HUES64 (cell line): ENCODE data around the gene TEX28. TPM values are rescaled to one million over a fixed set of nuclear protein-coding genes. Genes with fewer than 3 reads are reported as not detected.
"Not testable (repeated sequence)": the region's sequence is repeated elsewhere in the genome, so short reads cannot be mapped to it uniquely, and the experiment has no call there.

ENCODE experiments used
- H3K27ac ChIP-seq: 2 replicates; pipeline ENCODE4 v1.7.0; 2013; ENCODE audit warnings: low read depth, low read length, inconsistent platforms
- H3K27me3 ChIP-seq: 2 replicates; pipeline ENCODE4 v1.6.1; 2013; ENCODE audit warnings: mild to moderate bottlenecking, low read length; ENCODE audit not compliant: insufficient read depth
- H3K36me3 ChIP-seq: 2 replicates; pipeline ENCODE4 v1.6.1; 2013; ENCODE audit warnings: mild to moderate bottlenecking, low read length; ENCODE audit not compliant: insufficient read depth
- H3K4me1 ChIP-seq: 2 replicates; pipeline ENCODE4 v1.6.1; 2013; ENCODE audit warnings: mild to moderate bottlenecking, low read length, moderate library complexity; ENCODE audit not compliant: insufficient read depth
- H3K4me3 ChIP-seq: 2 replicates; pipeline ENCODE4 v1.5.1; 2013; ENCODE audit warnings: mild to moderate bottlenecking, low read length, moderate library complexity
- H3K9ac ChIP-seq: 2 replicates; pipeline ENCODE4 v1.6.1; 2013; ENCODE audit warnings: mild to moderate bottlenecking, low read depth, low read length
- H3K9me3 ChIP-seq: 2 replicates; pipeline ENCODE4 v1.6.1; 2013; ENCODE audit warnings: low read depth, low read length; ENCODE audit not compliant: insufficient read depth
- WGBS: fragments of 150-250, 120-280 bp; methylation state at CpG from one replicate; pipeline ENCODE4 v1.1.7; 2013; ENCODE audit warnings: missing lambda C conversion rate; 5-methylcytosine and 5-hydroxymethylcytosine counted together
- polyA plus RNA-seq, 2 experiments: library from polyadenylated mRNA; stranded (reverse); fragments of 50-300 nt; gene quantifications; one replicate each; pipeline ENCODE4 v1.2.3, GENCODE V29; 2013

Gene TEX28
- not detected for polyA plus RNA-seq (2013, experiment 1 of 2)
- polyA plus RNA-seq (2013, experiment 2 of 2), result not detected

- Histone ChIP-seq H3K9ac (no peak within 1 kb of the TSS), H3K27ac (no peak within 1 kb of the TSS), H3K4me1 (no peaks in the 10 kb centered on the region), H3K9me3 (no peaks in the 10 kb centered on the region), H3K4me3 (no peak within 1 kb of the TSS), H3K27me3 (no peaks in the 10 kb centered on the region), H3K36me3 (no peaks in the 10 kb centered on the region)
- WGBS, result 95% methylated on average over 34 of the region's 39 CpGs
Measured at GRCh38 chrX:154294791-154295574, at the start of gene TEX28. Gene TEX28, minus strand, starts transcription at chrX:154295124. Its CDS starts 3,007 bp downstream, at chrX:154292117.

GRCh38 chrX:154343620-154344019 lies 48.7 kb upstream of the TEX28 start:
- not testable (repeated sequence) for H3K36me3 ChIP-seq, H3K27me3 ChIP-seq, H3K9me3 ChIP-seq, H3K4me1 ChIP-seq, H3K27ac ChIP-seq, H3K9ac ChIP-seq, H3K4me3 ChIP-seq
- WGBS, result no CpG with 5 or more reads among the region's 20 CpGs

GRCh38 chrX:154343063-154343462 lies 48.1 kb upstream of the TEX28 start:
- WGBS, result no CpG with 5 or more reads among the region's 16 CpGs
- H3K9ac ChIP-seq, H3K4me1 ChIP-seq, H3K27me3 ChIP-seq, H3K4me3 ChIP-seq, H3K9me3 ChIP-seq, H3K36me3 ChIP-seq, H3K27ac ChIP-seq: not testable (repeated sequence)

DNA sequence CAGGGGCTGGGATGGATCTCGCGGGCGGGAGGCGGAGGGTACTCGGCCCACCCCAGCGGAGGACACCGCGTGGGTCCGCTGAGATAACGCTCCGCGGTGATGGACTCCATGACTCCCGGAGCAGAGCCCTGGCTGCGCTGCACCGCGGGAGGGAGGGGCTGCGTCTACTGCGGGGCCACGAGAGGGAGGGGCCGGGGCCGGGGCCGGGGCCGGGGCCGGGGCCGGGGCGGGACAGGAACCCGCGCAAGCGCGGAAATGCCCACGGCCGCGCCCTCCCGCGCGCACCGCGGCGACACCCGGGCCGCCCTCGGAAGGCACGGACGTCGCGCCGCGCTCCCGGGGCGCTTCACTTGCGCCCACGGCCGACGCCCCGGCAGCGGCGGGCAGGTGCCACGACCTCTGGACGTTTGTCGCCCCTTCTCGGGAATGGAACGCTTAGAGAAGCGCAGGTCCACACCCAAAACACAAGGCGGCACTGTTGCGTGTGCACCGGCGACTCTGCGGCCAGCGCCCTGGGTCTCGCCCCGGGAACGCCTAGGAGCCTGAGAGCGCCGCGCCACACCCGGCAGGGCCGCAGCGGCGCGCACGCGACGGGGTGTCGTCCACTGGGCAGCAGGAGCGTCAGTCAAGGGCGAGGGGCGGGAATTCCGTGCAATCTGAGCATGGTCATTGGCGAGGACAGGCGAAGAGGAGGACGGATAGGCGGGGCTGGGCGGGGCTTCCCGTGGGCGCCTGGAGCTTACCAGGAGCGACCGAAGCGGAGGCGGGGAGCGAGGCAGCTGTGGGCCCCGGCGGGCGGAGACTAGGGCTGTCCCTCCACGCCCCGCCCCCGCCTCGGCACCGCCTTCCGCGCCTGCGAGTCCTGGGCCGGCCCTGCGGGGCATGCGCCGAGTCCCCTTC lies 46.7 kb upstream of the TEX28 start:
- not testable (repeated sequence) for H3K4me1 ChIP-seq, H3K36me3 ChIP-seq, H3K27me3 ChIP-seq, H3K27ac ChIP-seq, H3K4me3 ChIP-seq, H3K9ac ChIP-seq, H3K9me3 ChIP-seq
- WGBS, result no CpG with 5 or more reads among the region's 115 CpGs

DNA sequence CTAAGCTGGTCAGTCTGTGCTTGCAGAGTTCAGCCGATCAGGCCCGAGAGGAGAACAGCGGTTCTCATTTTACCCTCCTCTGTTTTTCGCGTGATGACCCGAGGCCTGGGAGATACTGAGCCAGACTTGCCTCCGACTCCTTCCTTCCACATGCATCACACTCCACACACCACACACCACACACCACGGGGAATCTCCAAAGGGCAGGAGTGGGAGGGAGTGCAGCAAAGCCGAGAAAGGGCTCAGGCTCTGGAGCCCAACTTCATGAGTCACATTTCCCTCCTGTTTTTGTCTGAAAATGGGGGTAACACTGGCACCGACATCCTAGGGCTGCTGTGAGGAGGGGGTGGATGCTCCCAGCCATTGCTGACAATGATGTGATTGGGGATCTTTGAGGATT lies 39.6 kb upstream of the TEX28 start:
- H3K9ac ChIP-seq, result no peak overlapping the region
- H3K27me3 ChIP-seq, result no peaks in the 10 kb centered on the region
- WGBS, result 73% methylated on average over 10 of the region's 10 CpGs
- no peaks in the 10 kb centered on the region for H3K36me3 ChIP-seq
- no peaks in the 10 kb centered on the region for H3K4me1 ChIP-seq
- no peak overlapping the region for H3K4me3 ChIP-seq
- H3K9me3 ChIP-seq, result no peaks in the 10 kb centered on the region
- H3K27ac ChIP-seq, result no peak overlapping the region

DNA sequence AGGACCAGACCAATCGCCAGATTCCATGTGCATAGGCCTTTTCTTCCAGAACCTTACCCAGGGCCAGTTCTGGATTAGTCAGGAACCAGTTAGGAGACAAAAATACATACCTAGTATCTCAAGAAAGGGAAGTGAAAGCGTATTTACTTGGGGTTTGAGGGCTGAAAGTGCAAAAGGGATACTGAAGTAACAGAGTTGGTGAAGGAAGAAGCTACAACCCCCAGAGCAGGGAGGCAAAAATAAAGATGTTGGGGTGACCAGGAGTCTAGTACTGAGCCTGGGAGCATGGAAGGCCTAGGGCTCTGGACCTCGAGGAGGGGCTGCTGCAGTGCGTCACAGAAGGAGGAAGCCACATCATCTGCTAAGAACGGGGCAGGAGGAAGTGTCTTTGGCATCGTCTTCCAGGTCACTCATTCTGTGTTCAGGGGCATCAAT lies 38.9 kb upstream of the TEX28 start:
- Histone ChIP-seq H3K9me3 (no peaks in the 10 kb centered on the region), H3K27ac (no peak overlapping the region), H3K36me3 (no peaks in the 10 kb centered on the region), H3K4me3 (no peak overlapping the region), H3K4me1 (no peaks in the 10 kb centered on the region), H3K27me3 (no peaks in the 10 kb centered on the region), H3K9ac (no peak overlapping the region)
- WGBS, result 94% methylated on average over 6 of the region's 6 CpGs

DNA sequence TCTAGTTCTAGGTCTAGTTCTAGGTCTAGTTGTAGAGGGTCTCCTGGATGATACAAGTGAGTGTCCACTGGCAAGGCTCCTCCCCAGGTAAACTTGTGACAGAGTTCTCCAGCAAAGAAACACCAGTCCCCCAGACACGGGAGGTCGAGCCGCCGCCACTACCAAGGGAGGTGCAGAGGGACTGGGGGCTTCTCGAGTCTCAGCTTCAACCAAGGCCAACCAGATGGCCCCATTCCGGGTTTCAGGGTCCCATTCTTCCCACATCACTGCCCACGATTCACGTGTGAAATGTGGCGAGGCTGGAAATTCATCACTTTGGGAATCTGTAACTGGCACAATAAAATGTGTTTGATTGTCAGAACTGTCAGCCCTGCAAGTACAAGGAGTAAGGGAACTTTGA lies 38.2 kb upstream of the TEX28 start:
- H3K4me1 ChIP-seq, result no peaks in the 10 kb centered on the region
- no peaks in the 10 kb centered on the region for H3K27me3 ChIP-seq
- no peak overlapping the region for H3K27ac ChIP-seq
- no peaks in the 10 kb centered on the region for H3K36me3 ChIP-seq
- H3K9ac ChIP-seq, result no peak overlapping the region
- no peaks in the 10 kb centered on the region for H3K9me3 ChIP-seq
- no peak overlapping the region for H3K4me3 ChIP-seq
- 93% methylated on average over 9 of the region's 9 CpGs for WGBS

DNA sequence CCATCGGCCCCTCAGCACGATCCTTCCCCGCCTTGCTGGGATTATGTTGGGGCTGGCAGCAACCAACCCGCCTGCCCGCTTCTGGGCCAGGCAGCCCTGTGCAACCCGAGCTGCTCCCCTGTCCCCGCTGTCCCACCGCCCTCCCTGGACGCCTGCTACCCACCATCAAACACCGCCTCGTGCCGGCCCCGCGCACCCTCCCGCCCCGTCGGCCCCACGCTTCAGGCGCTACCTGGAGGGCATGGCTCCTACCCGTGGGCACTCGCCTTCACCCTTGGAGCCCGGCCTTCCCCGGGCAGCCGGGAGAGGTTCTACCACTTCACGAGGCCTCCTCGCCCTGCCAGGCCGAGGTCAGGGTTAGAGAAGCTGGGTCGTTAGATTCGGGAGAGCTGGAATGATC lies 37.6 kb upstream of the TEX28 start:
- no peak overlapping the region for H3K27ac ChIP-seq
- no peaks in the 10 kb centered on the region for H3K36me3 ChIP-seq
- H3K4me1 ChIP-seq, result no peaks in the 10 kb centered on the region
- no peaks in the 10 kb centered on the region for H3K9me3 ChIP-seq
- H3K4me3 ChIP-seq, result no peak overlapping the region
- no peak overlapping the region for H3K9ac ChIP-seq
- no peaks in the 10 kb centered on the region for H3K27me3 ChIP-seq
- 94% methylated on average over 29 of the region's 29 CpGs for WGBS

DNA sequence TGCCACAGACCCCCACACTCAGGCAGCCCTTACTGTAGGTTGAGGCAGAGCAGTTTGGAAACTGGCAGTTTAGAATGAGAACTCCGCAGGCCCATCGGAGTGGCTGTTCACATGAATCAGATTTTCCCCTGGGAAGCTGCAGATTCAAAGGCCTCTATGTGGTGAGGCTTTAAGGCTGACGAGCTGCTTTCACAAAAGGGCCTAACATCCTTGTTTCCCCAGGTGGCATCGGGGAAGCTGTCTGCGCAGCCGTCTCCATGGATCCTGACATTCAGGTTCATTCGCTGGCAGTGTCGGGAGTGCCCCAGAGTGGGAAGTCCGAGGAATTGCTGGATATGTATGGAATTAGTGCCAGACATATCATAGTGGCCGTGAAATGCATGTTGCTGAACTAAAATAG lies 34.4 kb upstream of the TEX28 start:
- no peak overlapping the region for H3K4me3 ChIP-seq
- H3K4me1 ChIP-seq, result no peaks in the 10 kb centered on the region
- H3K27ac ChIP-seq, result no peak overlapping the region
- H3K36me3 ChIP-seq, result no peaks in the 10 kb centered on the region
- 72% methylated on average over 10 of the region's 10 CpGs for WGBS
- no peaks in the 10 kb centered on the region for H3K9me3 ChIP-seq
- H3K9ac ChIP-seq, result no peak overlapping the region
- no peaks in the 10 kb centered on the region for H3K27me3 ChIP-seq

GRCh38 chrX:154328646-154329045 lies 33.7 kb upstream of the TEX28 start:
- H3K9me3 ChIP-seq, result no peaks in the 10 kb centered on the region
- no peaks in the 10 kb centered on the region for H3K36me3 ChIP-seq
- no peaks in the 10 kb centered on the region for H3K27me3 ChIP-seq
- no peak overlapping the region for H3K27ac ChIP-seq
- no peaks in the 10 kb centered on the region for H3K4me1 ChIP-seq
- 95% methylated on average over 5 of the region's 5 CpGs for WGBS
- H3K4me3 ChIP-seq, result no peak overlapping the region
- H3K9ac ChIP-seq, result no peak overlapping the region

DNA sequence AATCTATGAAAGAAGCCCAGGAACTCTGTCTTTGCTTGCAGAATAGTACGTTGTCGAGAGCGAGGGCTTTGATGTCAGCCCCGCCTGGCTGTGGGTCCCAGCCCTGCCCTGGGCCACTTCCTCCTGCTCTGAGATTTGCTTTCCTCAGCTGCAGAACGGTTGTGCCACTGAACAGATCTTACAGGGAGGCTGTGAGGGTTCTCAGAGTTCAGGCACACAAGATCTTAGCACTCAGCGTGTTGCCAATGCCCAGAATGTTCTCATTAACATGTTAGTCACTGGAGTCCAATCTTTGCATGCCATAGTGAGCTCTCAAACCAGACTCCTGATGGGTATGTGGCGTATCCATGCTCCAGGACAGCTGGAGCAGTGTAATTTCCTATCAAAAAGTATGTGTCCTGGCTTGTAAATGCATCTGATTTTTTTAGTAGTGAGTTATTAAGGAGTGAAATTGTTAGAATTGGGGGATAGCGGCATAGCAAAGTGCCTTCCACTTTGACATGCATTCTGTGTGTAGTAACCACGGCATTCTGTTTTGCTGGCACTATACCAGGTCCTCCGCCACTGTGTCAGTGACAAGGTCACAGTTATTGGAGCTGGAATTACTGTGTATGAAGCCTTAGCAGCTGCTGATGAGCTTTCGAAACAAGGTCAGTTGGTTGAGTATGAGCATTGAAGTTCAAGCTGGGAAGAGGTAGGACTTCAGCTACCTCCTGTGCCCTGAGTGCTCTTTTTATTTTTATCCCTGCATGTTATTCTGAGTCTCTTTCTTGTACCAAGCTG lies 32.3 kb upstream of the TEX28 start:
- H3K4me1 ChIP-seq, result no peaks in the 10 kb centered on the region
- H3K4me3 ChIP-seq, result no peak overlapping the region
- no peaks in the 10 kb centered on the region for H3K27me3 ChIP-seq
- H3K9ac ChIP-seq, result no peak overlapping the region
- H3K27ac ChIP-seq, result no peak overlapping the region
- WGBS, result 87% methylated on average over 11 of the region's 11 CpGs
- H3K36me3 ChIP-seq, result no peaks in the 10 kb centered on the region
- H3K9me3 ChIP-seq, result no peaks in the 10 kb centered on the region
